B cell (primary cell): ENCODE data around the gene GPATCH1. TPM values are rescaled to one million over a fixed set of nuclear protein-coding genes. Genes with fewer than 3 reads are reported as not detected.

Experiments
- ATAC-seq: fragments of 200-7000 bp; cut with Tn5 transposase; one replicate; pipeline ENCODE4 v1.10.0; 2021; ENCODE audit warnings: low read depth, mild to moderate bottlenecking, moderate number of reproducible peaks, moderate library complexity
- CTCF ChIA-PET: fragments of 350-600 bp; sonication (Branson Sonifier 250); formaldehyde crosslinking; loops from one replicate; lab custom pipeline; 2021; ENCODE audit warnings: antibody characterized with exemption, inconsistent platforms; lab: Charles Lee
- POLR2A ChIA-PET: fragments of 350-600 bp; sonication (Branson Sonifier 250); formaldehyde crosslinking; loops from one replicate; lab custom pipeline; 2021; ENCODE audit warnings: antibody characterized with exemption; lab: Charles Lee
- DNase-seq: peaks from one replicate; pipeline ENCODE4 v3.0.0; 2013
- H2AFZ ChIP-seq: 2 replicates; pipeline ENCODE4 v1.6.1; 2012; ENCODE audit warnings: mild to moderate bottlenecking, low read depth, low read length; ENCODE audit not compliant: insufficient read depth, poor library complexity, severe bottlenecking
- H3K27ac ChIP-seq, 2 donors: 1 replicate in 1 of 2; 2 replicates in 1 of 2; pipeline ENCODE4 v1.5.1; 2012 to 2013; ENCODE audit warnings: low read length in 2 of 2, mild to moderate bottlenecking in 2 of 2, moderate library complexity in 1 of 2
- H3K27me3 ChIP-seq, 4 experiments: fragments of 200-600 bp in 1 of 4; sonication (generic) in 1 of 4; replicated peaks in 1 of 4; 1 replicate in 2 of 4; 2 replicates in 2 of 4; pipeline versions ENCODE4 v1.6.1 to v1.7.0; 2013 to 2016; ENCODE audit warnings: low read length in 3 of 4, mild to moderate bottlenecking in 2 of 4, mixed read lengths in 1 of 4, moderate library complexity in 1 of 4; ENCODE audit not compliant: insufficient read depth in 4 of 4, control insufficient read depth in 3 of 4; ENCODE audit errors: control extremely low read depth in 1 of 4
- H3K36me3 ChIP-seq, 2 experiments: replicated peaks in 1 of 2; 1 replicate in 1 of 2; 2 replicates in 1 of 2; pipeline versions ENCODE4 v1.6.1 to v1.7.1; 2013; ENCODE audit warnings: low read length in 1 of 2; ENCODE audit not compliant: insufficient read depth in 2 of 2, control insufficient read depth in 1 of 2; ENCODE audit errors: control extremely low read depth in 1 of 2, extremely low read depth in 1 of 2
- H3K4me1 ChIP-seq, 2 donors: fragments of 200-600 bp in 1 of 2; sonication (generic) in 1 of 2; 1 replicate in 1 of 2; 2 replicates in 1 of 2; pipeline versions ENCODE4 v1.5.1 to v1.6.1; 2013 to 2017; ENCODE audit warnings: low read length in 2 of 2; ENCODE audit not compliant: control insufficient read depth in 2 of 2, insufficient read depth in 2 of 2
- H3K4me2 ChIP-seq: replicated peaks from 2 replicates; pipeline ENCODE3; 2012; ENCODE audit warnings: mild to moderate bottlenecking, low read depth, low read length; ENCODE audit not compliant: poor library complexity, severe bottlenecking
- H3K4me3 ChIP-seq, 5 experiments: fragments of 200-600 bp in 1 of 5; sonication (generic) in 1 of 5; 1 replicate in 3 of 5; 2 replicates in 2 of 5; pipeline versions ENCODE4 v1.5.1 to v1.7.0; 2011 to 2016; ENCODE audit warnings: low read length in 4 of 5, mild to moderate bottlenecking in 4 of 5, low read depth in 2 of 5, control low read depth in 1 of 5, moderate library complexity in 1 of 5; ENCODE audit not compliant: insufficient read depth in 1 of 5; ENCODE audit errors: control extremely low read depth in 1 of 5, extremely low read depth in 1 of 5
- H3K79me2 ChIP-seq: fragments of 200-600 bp; sonication (generic); one replicate; pipeline ENCODE4 v1.6.0; 2016; ENCODE audit warnings: low read length; ENCODE audit not compliant: control insufficient read depth, insufficient read depth
- H3K9ac ChIP-seq: fragments of 200-600 bp; sonication (generic); 2 replicates; pipeline ENCODE4 v1.6.1; 2017; ENCODE audit warnings: mild to moderate bottlenecking, low read length, moderate library complexity
- H3K9me3 ChIP-seq, 3 donors: one replicate each; pipeline versions ENCODE4 v1.6.1 to v1.7.1; 2013; ENCODE audit warnings: low read length in 2 of 3; ENCODE audit not compliant: control insufficient read depth in 2 of 3, insufficient read depth in 1 of 3; ENCODE audit errors: control extremely low read depth in 1 of 3
- H4K20me1 ChIP-seq: 2 replicates; pipeline ENCODE4 v1.6.0; 2012; ENCODE audit warnings: mild to moderate bottlenecking, low read length; ENCODE audit not compliant: insufficient read depth, control insufficient read depth, poor library complexity, severe bottlenecking
- H3K27ac Mint-ChIP-seq: one replicate; pipeline ENCODE4 v1.8.0; 2021; ENCODE audit warnings: mixed read lengths
- H3K27me3 Mint-ChIP-seq: one replicate; pipeline ENCODE4 v1.8.0; 2021; ENCODE audit warnings: mixed read lengths
- H3K4me1 Mint-ChIP-seq: one replicate; pipeline ENCODE4 v1.8.0; 2021; ENCODE audit warnings: mixed read lengths
- H3K4me3 Mint-ChIP-seq: one replicate; pipeline ENCODE4 v1.8.0; 2021; ENCODE audit warnings: mixed read lengths
- H3K9me3 Mint-ChIP-seq: one replicate; pipeline ENCODE4 v1.8.0; 2022; ENCODE audit warnings: mixed read lengths; ENCODE audit not compliant: insufficient read depth
- EZH2 ChIP-seq: IDR thresholded peaks from 2 replicates; pipeline ENCODE4 v1.6.1; 2012; ENCODE audit warnings: borderline replicate concordance, low read depth, mild to moderate bottlenecking, moderate library complexity, low read length; ENCODE audit not compliant: insufficient read depth, poor library complexity, severe bottlenecking
- WGBS: methylation state at CpG from one replicate; pipeline ENCODE4 v1.1.5; 2013; ENCODE audit warnings: missing lambda C conversion rate; ENCODE audit not compliant: insufficient coverage; 5-methylcytosine and 5-hydroxymethylcytosine counted together
- intact Hi-C: fragments of 100-400 bp; cut with micrococcal nuclease; formaldehyde crosslinking; loops from one replicate; pipeline ENCODE4 v1.10.0; 2022
- polyA plus RNA-seq: library from polyadenylated mRNA; depleted of rRNA; stranded (reverse); fragments of >200 nt; gene quantifications from 2 replicates; pipeline ENCODE4 v1.2.3, GENCODE V29; 2012
- total RNA-seq, 2 donors: library from RNA; stranded (reverse); fragments of 120-200 nt in 1 of 2; gene quantifications; 1 replicate in 1 of 2; 2 replicates in 1 of 2; pipeline versions ENCODE4 v1.2.3 to v1.2.4, GENCODE V29; 2013 to 2022
- TF ChIP-seq, protein P1 (sequence below): fragments of 200-600 bp; IDR thresholded peaks from one replicate; pipeline ENCODE4 v1.8.0; 2022; ENCODE audit warnings: antibody characterized with exemption, mild to moderate bottlenecking

The GPATCH1 gene
- total and polyA plus RNA-seq, 2 donors (not counting 1 experiment from before 2014, with no cell fraction given): 9.9 to 14.6 TPM

DNA sequence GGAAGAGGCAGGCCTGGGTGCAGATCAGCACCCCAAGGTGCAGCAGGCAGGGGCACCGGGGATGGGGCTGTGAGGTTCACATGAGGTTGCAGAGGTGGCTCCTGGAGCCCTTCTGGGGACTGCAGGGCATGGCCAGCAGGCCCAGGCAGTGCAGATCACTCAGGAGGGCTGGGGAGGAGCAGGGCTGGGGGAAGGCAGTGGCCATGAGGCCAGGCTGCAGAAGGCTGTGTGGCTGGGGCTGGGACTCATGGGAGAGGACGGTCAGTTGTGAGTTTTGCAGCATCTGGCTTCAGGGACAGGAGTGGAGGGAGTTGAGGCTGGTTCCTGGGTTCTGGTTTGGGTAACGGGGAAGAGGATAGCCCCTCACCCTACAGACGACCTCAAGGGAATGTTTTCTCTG, 58.2 kb downstream of the GPATCH1 start:
- H3K4me1 ChIP-seq: peaks cover 0 to 5% of the 10 kb centered on the region in 2 donors
- DNase-seq (no peak), ATAC-seq (no peak)
- TF ChIP-seq, protein P1, sequence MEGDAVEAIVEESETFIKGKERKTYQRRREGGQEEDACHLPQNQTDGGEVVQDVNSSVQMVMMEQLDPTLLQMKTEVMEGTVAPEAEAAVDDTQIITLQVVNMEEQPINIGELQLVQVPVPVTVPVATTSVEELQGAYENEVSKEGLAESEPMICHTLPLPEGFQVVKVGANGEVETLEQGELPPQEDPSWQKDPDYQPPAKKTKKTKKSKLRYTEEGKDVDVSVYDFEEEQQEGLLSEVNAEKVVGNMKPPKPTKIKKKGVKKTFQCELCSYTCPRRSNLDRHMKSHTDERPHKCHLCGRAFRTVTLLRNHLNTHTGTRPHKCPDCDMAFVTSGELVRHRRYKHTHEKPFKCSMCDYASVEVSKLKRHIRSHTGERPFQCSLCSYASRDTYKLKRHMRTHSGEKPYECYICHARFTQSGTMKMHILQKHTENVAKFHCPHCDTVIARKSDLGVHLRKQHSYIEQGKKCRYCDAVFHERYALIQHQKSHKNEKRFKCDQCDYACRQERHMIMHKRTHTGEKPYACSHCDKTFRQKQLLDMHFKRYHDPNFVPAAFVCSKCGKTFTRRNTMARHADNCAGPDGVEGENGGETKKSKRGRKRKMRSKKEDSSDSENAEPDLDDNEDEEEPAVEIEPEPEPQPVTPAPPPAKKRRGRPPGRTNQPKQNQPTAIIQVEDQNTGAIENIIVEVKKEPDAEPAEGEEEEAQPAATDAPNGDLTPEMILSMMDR: no peak
- no peak for TF ChIP-seq EZH2
- H3K9me3 ChIP-seq: peaks cover 0 to 6% (median 0%) of the 10 kb centered on the region in 3 donors
- Mint-ChIP-seq H3K9me3 (no peaks in the 10 kb centered on the region), H3K4me3 (no peak overlapping the region), H3K4me1 (peaks cover 9% of the 10 kb centered on the region), H3K27me3 (peaks cover 16% of the 10 kb centered on the region), H3K27ac (no peak overlapping the region)
- H3K4me3 ChIP-seq: no peak overlapping the region
- no peak overlapping the region for H3K4me2 ChIP-seq
- CTCF ChIA-PET: no interaction called here
- intact Hi-C loops: no loop called here
- WGBS: 74% methylated on average over 2 of the region's 4 CpGs
- peaks cover 0 to 3% (median 0%) of the 10 kb centered on the region in 4 experiments for H3K27me3 ChIP-seq
- no peaks in the 10 kb centered on the region for H3K79me2 ChIP-seq
- H4K20me1 ChIP-seq: no peaks in the 10 kb centered on the region
- no peak overlapping the region for H3K9ac ChIP-seq
- no peak overlapping the region for H3K27ac ChIP-seq
- POLR2A ChIA-PET: no interaction called here
- no peak overlapping the region for H2AFZ ChIP-seq
- H3K36me3 ChIP-seq: no peaks in the 10 kb centered on the region

DNA sequence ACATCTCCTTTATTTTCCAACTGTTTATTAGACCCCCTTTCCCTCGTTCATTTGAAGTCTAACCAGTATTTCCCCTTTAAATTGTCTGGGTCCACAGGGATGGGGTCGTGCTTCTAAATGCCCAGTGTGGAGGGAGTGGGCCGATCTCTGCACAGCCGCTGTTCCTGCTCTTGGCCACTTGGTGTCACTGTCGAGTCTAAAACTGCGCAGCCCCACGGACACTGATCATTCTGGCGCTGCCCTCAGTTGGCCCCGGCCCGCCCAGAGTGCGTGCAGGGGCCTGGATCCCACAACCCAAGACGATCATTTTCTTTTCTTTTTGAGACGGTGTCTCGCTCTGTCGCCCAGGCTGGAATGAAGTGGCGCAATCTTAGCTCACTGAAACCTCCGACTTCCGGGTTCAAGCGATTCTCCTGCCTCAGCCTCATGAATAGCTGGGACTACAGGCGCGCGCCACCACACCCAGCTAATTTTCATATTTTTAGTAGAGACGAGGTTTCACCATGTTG, 63.0 kb downstream of the GPATCH1 start:
- peaks cover 4% of the 10 kb centered on the region for H3K4me1 Mint-ChIP-seq

More for the DNA sequence above, 63.0 kb downstream of the GPATCH1 start:
- no peaks in the 10 kb centered on the region for H3K9me3 Mint-ChIP-seq
- no peak overlapping the region for H3K27ac Mint-ChIP-seq
- ChIA-PET POLR2A (interaction anchor here (1.0 kb wide), 1 partner anchor 33 kb away, joined by 3 read pairs; no protein-coding TSS in a partner anchor), CTCF (interaction anchor here (0.7 to 3.9 kb wide), 12 partner anchors 9 to 264 kb away, joined by 3 to 58 read pairs (median 4); no protein-coding TSS in a partner anchor)
- ATAC-seq: peak; percentile 98
- Histone ChIP-seq H3K9me3 (peaks cover 0 to 6% (median 0%) of the 10 kb centered on the region in 3 donors), H3K4me3 (no peak overlapping the region), H3K27ac (no peak overlapping the region), H3K79me2 (no peaks in the 10 kb centered on the region), H4K20me1 (no peaks in the 10 kb centered on the region), H3K36me3 (no peaks in the 10 kb centered on the region), H3K27me3 (no peaks in the 10 kb centered on the region), H2AFZ (peak overlapping the region; percentile 58), H3K4me1 (peaks cover 0 to 5% of the 10 kb centered on the region in 2 donors), H3K9ac (peak overlapping the region; percentile 10), H3K4me2 (peak overlapping the region; percentile 55)
- TF ChIP-seq, protein P1: peak; percentile 91
- TF ChIP-seq EZH2: no peak
- 27% methylated on average over 16 of the region's 23 CpGs for WGBS
- H3K27me3 Mint-ChIP-seq: peaks cover 16% of the 10 kb centered on the region
- peak overlapping the region; percentile 48 for H3K4me3 Mint-ChIP-seq
- intact Hi-C loops: loop anchor here (1.0 to 2.0 kb wide), 2 partner anchors 33 to 263 kb away; no protein-coding TSS in a partner anchor
- DNase-seq: peak; percentile 73
